Pons (tissue), 1 donor: ENCODE results near the gene TMEM258.

ENCODE experiments used
- DNase-seq: peaks from one replicate; pipeline ENCODE4 v3.0.0-alpha.2; 2016; ENCODE audit warnings: low spot score

Gene TMEM258

GRCh38 chr11:61757213-61757862 lies 35.1 kb downstream of the TMEM258 start:
- peak; percentile 61 for DNase-seq

GRCh38 chr11:61756452-61757212 lies 35.8 kb downstream of the TMEM258 start:
- DNase-seq = no peak

- DNase-seq = no peak
These were observed 36.3 kb downstream of the TMEM258 start for GRCh38 chr11:61756147-61756451.

- DNase-seq = no peak
These were observed 37.6 kb downstream of the TMEM258 start for GRCh38 chr11:61754534-61755482.

GRCh38 chr11:61753672-61754071 lies 38.7 kb downstream of the TMEM258 start:
- no peak for DNase-seq

GRCh38 chr11:61752925-61753521 lies 39.4 kb downstream of the TMEM258 start:
- DNase-seq = no peak

GRCh38 chr11:61752117-61752924 lies 40.1 kb downstream of the TMEM258 start, which contains the start of gene MYRF:
Gene MYRF (plus strand): TSS chr11:61752636. CDS start chr11:61752745, 109 bp downstream.
- peak; percentile 39 for DNase-seq

GRCh38 chr11:61751384-61751783 lies 41.0 kb downstream of the TMEM258 start:
- no peak for DNase-seq

GRCh38 chr11:61750631-61751273 lies 41.6 kb downstream of the TMEM258 start:
- no peak for DNase-seq

- DNase-seq = peak; percentile 96
These were observed 42.7 kb downstream of the TMEM258 start for GRCh38 chr11:61749591-61750217.

GRCh38 chr11:61747967-61748285 lies 44.5 kb downstream of the TMEM258 start:
- DNase-seq = no peak

GRCh38 chr11:61747192-61747966 lies 45.0 kb downstream of the TMEM258 start:
- DNase-seq = peak; percentile 82

GRCh38 chr11:61746442-61747191 lies 45.8 kb downstream of the TMEM258 start:
- no peak for DNase-seq

GRCh38 chr11:61745781-61746441 lies 46.5 kb downstream of the TMEM258 start:
- no peak for DNase-seq

- DNase-seq = no peak
These were observed 47.7 kb downstream of the TMEM258 start for GRCh38 chr11:61744609-61745156.

- no peak for DNase-seq
These were observed 48.2 kb downstream of the TMEM258 start for GRCh38 chr11:61744181-61744580.

- DNase-seq = no peak
These were observed 48.8 kb downstream of the TMEM258 start for GRCh38 chr11:61743486-61744095.

GRCh38 chr11:61742391-61742790 lies 50.0 kb downstream of the TMEM258 start:
- no peak for DNase-seq
